ENCODE results near the gene RAB7B.

The RAB7B gene

DNA sequence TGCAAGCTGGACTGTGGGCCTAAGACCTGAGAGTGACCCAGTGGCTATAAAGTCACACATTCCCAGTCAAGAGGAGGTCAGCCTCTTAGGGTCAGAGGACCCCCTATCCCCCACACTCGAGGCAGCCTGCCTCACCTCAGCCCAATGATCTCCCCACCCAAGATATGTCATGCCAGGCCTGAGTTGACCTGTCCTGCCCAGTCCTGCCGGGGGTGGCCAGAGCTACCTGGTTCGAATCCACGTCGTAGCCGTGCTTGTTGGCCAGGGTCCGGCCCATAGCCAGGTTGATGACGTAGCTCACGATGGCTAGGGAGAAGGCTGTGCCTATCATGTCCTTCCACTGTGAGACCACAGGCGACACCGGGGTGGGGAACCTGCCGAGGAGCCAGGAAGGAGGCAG, 75.5 kb downstream of the RAB7B start:
- TF ChIP-seq, protein P1, sequence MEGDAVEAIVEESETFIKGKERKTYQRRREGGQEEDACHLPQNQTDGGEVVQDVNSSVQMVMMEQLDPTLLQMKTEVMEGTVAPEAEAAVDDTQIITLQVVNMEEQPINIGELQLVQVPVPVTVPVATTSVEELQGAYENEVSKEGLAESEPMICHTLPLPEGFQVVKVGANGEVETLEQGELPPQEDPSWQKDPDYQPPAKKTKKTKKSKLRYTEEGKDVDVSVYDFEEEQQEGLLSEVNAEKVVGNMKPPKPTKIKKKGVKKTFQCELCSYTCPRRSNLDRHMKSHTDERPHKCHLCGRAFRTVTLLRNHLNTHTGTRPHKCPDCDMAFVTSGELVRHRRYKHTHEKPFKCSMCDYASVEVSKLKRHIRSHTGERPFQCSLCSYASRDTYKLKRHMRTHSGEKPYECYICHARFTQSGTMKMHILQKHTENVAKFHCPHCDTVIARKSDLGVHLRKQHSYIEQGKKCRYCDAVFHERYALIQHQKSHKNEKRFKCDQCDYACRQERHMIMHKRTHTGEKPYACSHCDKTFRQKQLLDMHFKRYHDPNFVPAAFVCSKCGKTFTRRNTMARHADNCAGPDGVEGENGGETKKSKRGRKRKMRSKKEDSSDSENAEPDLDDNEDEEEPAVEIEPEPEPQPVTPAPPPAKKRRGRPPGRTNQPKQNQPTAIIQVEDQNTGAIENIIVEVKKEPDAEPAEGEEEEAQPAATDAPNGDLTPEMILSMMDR (conservative IDR thresholded peaks at IDR 0.05; ENCODE audit: control insufficient read depth, insufficient read depth, low read depth, low read length), result no peak
- no peak overlapping the region for H3K4me3 ChIP-seq (ENCODE audit: control insufficient read depth, low read depth, low read length)
- DNase-seq (ENCODE audit: low read depth), result no peak

DNA sequence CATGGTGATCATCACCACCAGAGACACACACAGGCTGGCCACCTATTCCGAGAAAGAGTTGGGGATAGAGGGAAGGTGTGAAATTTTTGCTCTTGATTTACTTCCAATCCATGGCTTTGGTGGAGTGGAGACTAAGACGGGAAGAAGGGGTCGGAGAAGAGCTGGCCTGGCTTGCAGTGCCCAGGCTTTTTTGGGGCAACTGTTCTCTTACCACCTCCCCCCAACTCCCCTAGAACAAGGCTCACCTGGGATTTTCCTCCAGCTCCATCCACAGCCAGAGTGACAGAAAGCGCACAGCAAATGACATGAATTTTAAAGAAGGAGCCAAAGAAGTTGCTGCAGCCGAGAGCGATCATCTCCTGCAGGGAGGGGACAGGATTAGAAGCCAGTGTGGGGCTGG, 75.9 kb downstream of the RAB7B start:
- H3K4me3 ChIP-seq (ENCODE audit: control insufficient read depth, low read depth, low read length), result no peak overlapping the region
- TF ChIP-seq, protein P1 (conservative IDR thresholded peaks at IDR 0.05; ENCODE audit: control insufficient read depth, insufficient read depth, low read depth, low read length), result no peak
- no peak for DNase-seq (ENCODE audit: low read depth)

Measured in fibroblast of mammary gland (primary cell).